Activated T-helper 1 cell treated with anti-CD3 and anti-CD28 coated beads, Interleukin-12 subunit alpha, Interleukin-12 subunit beta, Interleukin-2, Interleukin-4 antibody, amounts not matched to agents 30 ng/mL and 10 ng/mL and 1 ng/mL, durations not matched to agents 14 hours and 24 hours and 36 hours (primary cell): ENCODE measurements around the gene TARBP1. TPM values are rescaled to one million over a fixed set of nuclear protein-coding genes. Genes with fewer than 3 reads are reported as not detected.
A peak's percentile ranks its signal among the peaks of the same experiment; 100 is the strongest.
"Not testable (repeated sequence)": the region's sequence is repeated elsewhere in the genome, so short reads cannot be mapped to it uniquely, and the experiment has no call there.

Source experiments
- DNase-seq: peaks from one replicate; pipeline ENCODE4 v3.0.0; 2021; ENCODE audit warnings: low spot score
- H3K27ac Mint-ChIP-seq: one replicate; pipeline ENCODE4 v1.8.0; 2021; ENCODE audit warnings: mild to moderate bottlenecking, mixed read lengths
- H3K27me3 Mint-ChIP-seq: one replicate; pipeline ENCODE4 v1.8.0; 2022; ENCODE audit warnings: mild to moderate bottlenecking, moderate library complexity, mixed read lengths; ENCODE audit not compliant: insufficient read depth
- H3K36me3 Mint-ChIP-seq: one replicate; pipeline ENCODE4 v1.8.0; 2021; ENCODE audit warnings: low read depth, mixed read lengths
- H3K4me1 Mint-ChIP-seq: one replicate; pipeline ENCODE4 v1.8.0; 2021; ENCODE audit warnings: low read depth, mixed read lengths
- H3K4me3 Mint-ChIP-seq: one replicate; pipeline ENCODE4 v1.8.0; 2021; ENCODE audit warnings: mild to moderate bottlenecking, moderate library complexity, mixed read lengths
- H3K9me3 Mint-ChIP-seq: one replicate; pipeline ENCODE4 v1.8.0; 2021; ENCODE audit warnings: mixed read lengths
- intact Hi-C: fragments of 100-400 bp; cut with micrococcal nuclease; formaldehyde crosslinking; loops from one replicate; pipeline ENCODE4 v1.15.1; 2024
- total RNA-seq: library from RNA; stranded (reverse); gene quantifications from 2 replicates; pipeline ENCODE4 v1.2.3, GENCODE V29; 2022

The TARBP1 gene
- total RNA-seq, 1 donor from 2014 or later, result 71.7 TPM

DNA sequence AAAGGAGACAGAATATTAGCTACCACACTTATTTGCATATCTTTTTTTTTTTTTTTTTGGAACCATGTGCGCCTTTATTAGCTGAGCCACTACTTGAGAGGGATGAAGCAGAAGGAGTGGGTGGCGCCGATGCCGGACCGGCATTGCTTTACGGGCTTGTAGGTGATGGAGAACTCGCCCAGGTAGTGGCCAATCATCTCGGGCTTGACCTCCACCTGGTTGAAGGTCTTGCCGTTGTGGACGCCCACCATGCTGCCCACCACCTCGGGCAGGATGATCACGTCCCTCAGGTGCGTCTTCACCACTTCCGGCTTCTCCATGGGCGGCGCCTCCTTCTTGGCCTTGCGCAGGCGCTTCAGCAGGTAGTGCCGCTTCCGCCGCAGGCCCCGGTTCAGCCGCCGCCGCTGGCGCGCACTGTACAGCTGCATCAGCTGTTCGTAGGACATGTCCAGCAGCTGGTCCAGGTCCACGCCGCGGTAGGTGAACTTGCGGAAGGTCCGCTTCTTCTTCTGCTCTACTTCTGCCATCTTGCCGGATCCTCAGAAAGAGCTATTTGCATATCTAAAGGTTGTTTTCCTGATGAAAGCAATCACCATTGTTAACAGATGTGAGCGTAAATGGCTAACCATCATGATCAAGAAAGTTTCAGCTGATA lies 122.2 kb downstream of the TARBP1 start:
- intact Hi-C loops, result loop anchor here (1.0 to 5.0 kb wide), 3 partner anchors 17 to 121 kb away; partner anchors contain the start of genes COA6 and TARBP1
- H3K27me3 Mint-ChIP-seq, result peaks cover 18% of the 10 kb centered on the region
- H3K27ac Mint-ChIP-seq, result peak overlapping the region; percentile 86
- H3K9me3 Mint-ChIP-seq, H3K36me3 Mint-ChIP-seq: not testable (repeated sequence)
- peak; percentile 61 for DNase-seq
- H3K4me1 Mint-ChIP-seq, result peaks cover 26% of the 10 kb centered on the region
- H3K4me3 Mint-ChIP-seq, result peak overlapping the region; percentile 90

DNA sequence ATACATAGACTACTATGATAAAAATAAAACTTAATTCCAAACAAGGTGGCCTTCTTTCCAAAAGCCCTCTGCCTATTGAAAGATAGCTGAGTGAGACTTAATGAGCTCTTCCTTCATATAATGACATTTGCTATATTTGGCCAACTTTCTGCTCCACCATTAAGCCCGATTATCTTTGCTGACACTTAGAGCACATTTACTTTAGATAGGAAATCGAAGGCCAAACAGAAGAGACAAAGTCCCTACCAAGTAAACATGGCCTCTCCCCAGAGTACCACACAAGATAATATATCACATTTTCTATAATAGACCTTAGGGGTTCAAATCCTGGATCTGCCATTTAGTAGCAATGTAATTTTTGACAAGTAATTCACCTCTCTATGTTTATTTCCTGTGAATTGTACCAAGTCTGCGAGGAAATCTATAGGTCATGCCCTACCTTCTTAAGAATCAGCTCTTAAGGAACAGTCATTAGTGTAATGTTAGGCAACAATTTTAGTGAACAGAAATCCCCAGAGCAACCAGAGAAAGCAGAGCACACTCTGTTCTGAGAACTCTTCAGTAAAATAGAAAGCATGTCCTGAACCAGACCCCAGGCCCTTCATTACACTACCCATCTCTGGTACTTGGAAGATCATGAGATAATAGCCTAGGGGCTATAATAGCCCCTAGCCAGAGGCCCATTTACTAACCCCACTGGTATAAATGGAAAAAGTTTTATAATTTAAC lies 123.0 kb downstream of the TARBP1 start:
- Mint-ChIP-seq H3K4me3 (peak overlapping the region; percentile 90), H3K4me1 (peaks cover 21% of the 10 kb centered on the region), H3K36me3 (peaks cover 2% of the 10 kb centered on the region), H3K27me3 (peaks cover 15% of the 10 kb centered on the region), H3K9me3 (no peaks in the 10 kb centered on the region), H3K27ac (peak overlapping the region; percentile 30)
- DNase-seq, result no peak
- intact Hi-C loops, result loop anchor here (5.0 kb wide), 2 partner anchors 51 to 121 kb away; partner anchors contain the start of gene TARBP1

DNA sequence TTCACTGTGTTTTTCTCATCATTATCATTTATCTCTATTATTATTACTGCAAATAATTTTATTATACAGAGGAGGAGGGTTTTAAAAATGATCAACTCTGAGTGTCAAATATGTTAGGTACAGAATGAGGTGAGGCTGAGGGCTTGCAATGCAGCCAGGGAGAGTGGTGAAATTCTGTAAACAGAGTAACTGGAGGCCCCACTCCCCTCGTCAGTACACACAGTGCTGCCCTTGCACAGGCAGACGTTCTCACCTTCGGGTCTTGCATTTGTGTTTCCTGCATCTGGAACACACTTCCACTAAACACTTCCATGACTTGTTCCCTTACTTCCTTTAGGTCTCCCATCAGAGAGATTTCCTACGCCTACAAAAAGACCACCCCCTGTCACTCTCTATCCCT lies 130.0 kb downstream of the TARBP1 start:
- intact Hi-C loops, result no loop called here
- Mint-ChIP-seq H3K4me3 (no peak overlapping the region), H3K27ac (no peak overlapping the region), H3K27me3 (peaks cover 30% of the 10 kb centered on the region), H3K36me3 (no peaks in the 10 kb centered on the region), H3K9me3 (no peaks in the 10 kb centered on the region), H3K4me1 (no peaks in the 10 kb centered on the region)
- no peak for DNase-seq

DNA sequence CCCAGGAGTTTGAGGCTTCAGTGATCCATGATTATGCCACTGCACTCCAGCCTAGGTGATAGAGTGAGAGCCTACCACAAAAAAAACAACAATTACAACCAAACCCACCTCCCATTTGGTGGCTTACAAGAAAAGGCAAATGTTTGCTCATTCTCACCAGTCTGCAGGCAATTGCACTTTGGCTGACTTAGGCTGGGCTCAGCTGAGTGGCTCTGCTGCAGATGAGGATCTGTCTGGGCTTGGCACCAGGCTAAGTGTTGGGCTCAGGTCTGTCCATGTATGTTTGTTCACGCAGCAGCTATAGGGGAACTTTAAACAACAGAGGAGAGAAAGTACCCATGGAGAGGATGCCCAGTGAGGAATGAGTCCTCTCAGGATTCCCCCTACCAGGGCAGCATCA lies 133.7 kb downstream of the TARBP1 start:
- Mint-ChIP-seq H3K27me3 (peaks cover 23% of the 10 kb centered on the region), H3K9me3 (peaks cover under 1% of the 10 kb centered on the region), H3K4me1 (no peaks in the 10 kb centered on the region), H3K4me3 (no peak overlapping the region), H3K36me3 (no peaks in the 10 kb centered on the region), H3K27ac (no peak overlapping the region)
- no peak for DNase-seq
- intact Hi-C loops, result no loop called here

DNA sequence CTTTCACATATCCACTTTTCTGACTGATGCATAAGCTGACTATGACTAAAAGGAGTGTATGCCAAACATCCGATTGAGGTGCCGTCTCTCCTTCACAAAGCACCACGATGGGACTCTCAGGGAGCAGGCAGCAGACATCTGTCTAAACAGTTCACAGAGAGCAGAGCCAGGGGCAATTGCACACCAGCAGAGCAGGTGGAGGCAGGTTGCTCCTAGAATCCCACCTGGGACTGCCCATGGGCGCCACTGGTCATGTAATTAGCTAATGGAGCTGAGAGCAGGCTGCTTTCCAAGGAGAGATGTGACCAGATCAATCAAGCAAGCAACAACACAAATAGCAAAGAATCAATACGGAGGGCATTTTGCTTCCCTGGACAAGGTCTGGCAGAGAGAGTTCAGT lies 136.2 kb downstream of the TARBP1 start:
- no peak for DNase-seq
- H3K4me3 Mint-ChIP-seq, result no peak overlapping the region
- no peaks in the 10 kb centered on the region for H3K36me3 Mint-ChIP-seq
- no peak overlapping the region for H3K27ac Mint-ChIP-seq
- intact Hi-C loops, result no loop called here
- H3K9me3 Mint-ChIP-seq, result peaks cover 3% of the 10 kb centered on the region
- H3K4me1 Mint-ChIP-seq, result no peaks in the 10 kb centered on the region
- peaks cover 17% of the 10 kb centered on the region for H3K27me3 Mint-ChIP-seq

Other genes starting within 250 kb of the TARBP1 start
- gene COA6, start 105.7 kb downstream of the TARBP1 start, total RNA-seq, result 57.2 and 66.9 TPM in 2 replicates
- gene IRF2BP2, start 131.0 kb upstream of the TARBP1 start, total RNA-seq, result 243 TPM in 2 replicates